GM12875 (cell line): ENCODE measurements around the gene ACVR1B.

Experiments used
- H3K4me3 ChIP-seq: one replicate; pipeline ENCODE4 v1.5.1; 2011; ENCODE audit warnings: low read depth, low read length, control low read depth
- TF ChIP-seq, protein P1 (sequence below): IDR thresholded peaks from 2 replicates; pipeline ENCODE4 v1.5.1; 2011; ENCODE audit warnings: low read depth, mild to moderate bottlenecking, control low read depth, inconsistent platforms, low read length, moderate library complexity, borderline replicate concordance; ENCODE audit not compliant: insufficient read depth

Gene ACVR1B

DNA sequence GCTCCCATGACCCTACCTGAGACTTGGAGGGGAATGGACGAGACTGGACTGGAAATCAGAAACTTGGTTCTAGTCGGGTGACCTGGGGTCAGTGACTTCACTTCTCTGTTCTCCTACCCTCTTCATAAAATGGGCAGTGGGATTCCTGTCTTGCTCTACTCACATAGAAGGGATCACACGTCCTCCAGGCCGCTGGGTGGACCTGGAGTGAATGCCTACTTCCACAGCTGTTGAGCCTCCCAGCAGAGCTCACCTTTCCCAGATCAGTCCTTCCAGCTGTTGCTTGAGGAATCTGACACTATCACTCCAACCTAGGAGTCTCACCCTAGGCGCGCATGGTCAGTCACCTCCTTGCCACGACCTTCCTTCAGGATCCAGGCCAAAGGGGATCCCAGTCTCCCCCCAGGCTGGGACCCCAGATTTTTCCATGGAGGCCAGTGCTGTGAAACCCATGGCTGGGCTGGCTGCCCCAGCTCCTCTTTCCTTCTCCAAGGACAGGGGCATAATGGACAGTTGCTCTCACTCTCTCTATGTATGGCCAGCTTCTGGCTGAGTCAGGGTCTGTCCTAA, 43.6 kb upstream of the ACVR1B start:
- H3K4me3 ChIP-seq: no peak overlapping the region
- TF ChIP-seq, protein P1, sequence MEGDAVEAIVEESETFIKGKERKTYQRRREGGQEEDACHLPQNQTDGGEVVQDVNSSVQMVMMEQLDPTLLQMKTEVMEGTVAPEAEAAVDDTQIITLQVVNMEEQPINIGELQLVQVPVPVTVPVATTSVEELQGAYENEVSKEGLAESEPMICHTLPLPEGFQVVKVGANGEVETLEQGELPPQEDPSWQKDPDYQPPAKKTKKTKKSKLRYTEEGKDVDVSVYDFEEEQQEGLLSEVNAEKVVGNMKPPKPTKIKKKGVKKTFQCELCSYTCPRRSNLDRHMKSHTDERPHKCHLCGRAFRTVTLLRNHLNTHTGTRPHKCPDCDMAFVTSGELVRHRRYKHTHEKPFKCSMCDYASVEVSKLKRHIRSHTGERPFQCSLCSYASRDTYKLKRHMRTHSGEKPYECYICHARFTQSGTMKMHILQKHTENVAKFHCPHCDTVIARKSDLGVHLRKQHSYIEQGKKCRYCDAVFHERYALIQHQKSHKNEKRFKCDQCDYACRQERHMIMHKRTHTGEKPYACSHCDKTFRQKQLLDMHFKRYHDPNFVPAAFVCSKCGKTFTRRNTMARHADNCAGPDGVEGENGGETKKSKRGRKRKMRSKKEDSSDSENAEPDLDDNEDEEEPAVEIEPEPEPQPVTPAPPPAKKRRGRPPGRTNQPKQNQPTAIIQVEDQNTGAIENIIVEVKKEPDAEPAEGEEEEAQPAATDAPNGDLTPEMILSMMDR: no peak

DNA sequence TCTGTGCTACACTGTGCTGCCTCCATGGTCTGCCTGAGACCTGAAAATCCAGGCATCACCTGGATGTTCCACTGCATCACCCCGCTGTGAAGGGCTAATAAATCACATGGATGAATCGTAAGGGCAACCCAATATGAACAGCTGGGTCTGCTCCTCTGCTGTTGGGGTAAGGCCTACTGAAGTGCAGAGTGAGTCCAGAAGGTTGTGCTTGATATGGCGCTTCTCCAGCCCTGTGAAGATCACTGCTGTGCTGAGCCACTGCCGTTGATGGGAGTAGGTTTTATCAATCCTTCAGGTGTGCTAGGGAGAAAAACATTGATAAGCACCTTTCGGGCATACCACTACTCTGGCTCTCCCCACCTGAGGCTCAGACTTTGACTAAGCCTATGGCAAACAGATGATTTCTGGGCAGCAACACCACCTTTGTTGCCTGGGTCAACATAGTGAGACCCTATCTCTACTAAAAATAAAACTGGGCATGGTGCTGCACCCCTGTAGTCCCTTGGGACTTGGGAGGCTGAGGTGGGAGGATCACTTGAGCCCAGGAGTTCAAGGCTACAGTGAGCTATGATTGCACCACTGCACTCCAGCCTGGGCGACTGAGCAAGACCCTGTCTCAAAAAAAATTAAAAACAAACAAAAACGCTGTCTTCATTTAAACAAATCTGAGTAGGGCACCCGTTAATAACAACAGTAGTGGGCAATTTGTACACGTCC, 42.5 kb upstream of the ACVR1B start:
- no peak overlapping the region for H3K4me3 ChIP-seq
- TF ChIP-seq, protein P1: no peak

DNA sequence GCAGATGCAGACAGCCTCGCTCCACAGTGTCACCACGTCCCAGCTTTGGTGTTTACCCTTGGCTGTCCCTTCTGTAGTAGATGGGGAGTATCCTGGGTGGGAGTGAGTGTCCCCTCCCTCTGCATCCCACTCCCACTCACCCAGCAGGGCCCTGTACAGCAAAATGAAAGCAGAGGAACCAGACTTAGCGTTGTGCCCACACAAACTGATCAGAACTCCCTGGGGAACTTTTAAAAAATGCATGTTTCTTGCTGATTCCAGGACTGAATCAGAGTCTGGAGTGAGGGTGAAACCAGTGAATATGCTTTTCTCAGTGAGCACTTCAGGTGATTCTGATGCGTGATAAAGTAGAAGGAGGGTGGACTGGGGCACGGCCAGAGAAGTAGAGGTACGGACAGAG, 41.3 kb upstream of the ACVR1B start:
- H3K4me3 ChIP-seq: no peak overlapping the region
- TF ChIP-seq, protein P1: no peak

DNA sequence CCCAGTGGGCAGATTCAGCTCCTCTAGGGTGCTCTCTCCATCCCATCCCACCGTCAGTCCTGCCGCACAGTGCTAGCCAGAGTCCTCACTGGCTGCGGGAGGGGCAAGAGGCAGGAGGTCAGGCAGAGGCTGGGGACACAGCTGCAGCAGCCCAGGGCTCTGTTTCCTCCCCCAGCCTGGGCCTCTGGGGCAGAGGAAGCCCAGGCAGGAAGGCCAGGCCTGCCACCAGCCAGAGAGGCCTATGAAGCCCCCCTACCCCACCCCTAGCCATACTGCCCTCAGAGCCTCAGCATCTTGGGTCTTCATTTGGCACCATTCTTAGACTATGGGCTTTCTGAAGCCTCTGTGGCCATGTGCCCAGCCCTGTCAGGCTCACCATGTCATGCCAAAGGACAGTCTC, 40.8 kb upstream of the ACVR1B start:
- H3K4me3 ChIP-seq: no peak overlapping the region
- TF ChIP-seq, protein P1: no peak

DNA sequence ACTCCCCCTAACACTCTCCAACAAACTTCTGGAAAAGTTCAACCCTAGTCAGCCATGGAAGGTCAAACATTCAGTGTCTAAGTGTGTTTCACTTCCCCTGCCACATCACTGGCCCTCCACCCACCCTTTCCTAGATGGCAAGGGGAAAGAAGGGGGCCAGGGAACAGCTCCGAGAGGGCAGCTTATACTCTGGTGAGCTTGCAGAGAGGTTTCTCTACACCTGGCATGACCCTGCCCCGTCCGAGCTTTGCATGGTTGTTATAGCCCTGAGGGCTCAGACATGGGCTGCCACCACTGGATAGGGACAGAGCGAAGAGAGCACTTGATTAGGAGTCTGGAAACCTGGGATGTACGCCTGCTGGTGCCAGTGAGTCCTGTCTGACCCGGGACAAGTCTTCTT, 40.2 kb upstream of the ACVR1B start:
- H3K4me3 ChIP-seq: no peak overlapping the region
- TF ChIP-seq, protein P1: no peak

DNA sequence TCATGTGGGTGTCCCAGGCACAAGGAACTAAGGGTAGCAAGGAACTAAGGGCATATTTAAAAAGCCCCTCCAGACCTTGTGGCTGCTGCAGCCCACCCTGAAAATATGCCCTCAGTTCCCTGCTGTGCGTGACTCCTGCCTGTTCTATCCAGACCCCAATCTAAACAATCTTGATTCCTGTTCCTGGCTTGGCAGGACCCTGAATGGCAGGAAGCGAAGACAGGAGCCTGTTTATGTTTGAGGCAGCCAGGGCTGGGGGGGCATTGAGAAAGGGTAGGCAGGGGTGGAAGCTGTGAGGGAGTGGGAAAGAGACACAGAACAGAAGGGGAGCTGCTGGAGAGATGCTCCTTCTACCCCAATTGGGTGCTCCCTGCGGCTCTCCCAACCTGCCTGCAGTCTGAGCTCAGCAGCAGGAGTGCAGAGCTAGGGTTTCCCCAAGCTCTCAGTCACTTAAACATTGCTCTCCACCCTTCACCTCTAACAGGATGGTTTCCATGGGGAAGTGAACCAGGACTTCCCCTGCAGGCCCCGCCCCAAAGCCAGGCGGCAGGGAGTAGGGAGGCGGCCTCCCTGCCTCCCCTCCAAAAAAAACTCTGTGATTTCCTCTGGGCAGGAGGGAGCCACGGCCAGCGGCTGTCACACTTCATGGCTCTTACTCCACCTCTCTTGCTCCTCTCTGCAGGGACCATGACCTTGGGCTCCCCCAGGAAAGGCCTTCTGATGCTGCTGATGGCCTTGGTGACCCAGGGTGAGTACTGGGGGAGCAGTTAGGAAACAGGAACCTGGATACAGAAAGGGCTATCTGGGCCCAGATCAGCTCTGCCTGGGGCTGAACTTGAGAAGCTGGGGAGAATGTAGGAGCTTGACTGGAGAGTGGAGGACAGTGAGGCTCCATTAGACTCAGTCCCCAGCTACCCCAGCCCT, 39.4 kb upstream of the ACVR1B start:
- no peak overlapping the region for H3K4me3 ChIP-seq
- TF ChIP-seq, protein P1: no peak
